Thoracic aorta (tissue), 2 donors: ENCODE measurements around the gene F11R. TPM values are rescaled to one million over a fixed set of nuclear protein-coding genes. Genes with fewer than 3 reads are reported as not detected.

ENCODE experiments used
- ATAC-seq: fragments of 150-250 bp; one replicate; pipeline ENCODE4 v1.8.0; 2017; ENCODE audit warnings: low read depth; ENCODE audit not compliant: insufficient number of reproducible peaks, low FRiP score
- DNase-seq: peaks from one replicate; pipeline ENCODE4 v3.0.0-alpha.2; 2020; ENCODE audit warnings: low spot score
- H3K27ac ChIP-seq, 2 donors: fragments of 200-600 bp; sonication (generic); 1 replicate in 1 of 2; 2 replicates in 1 of 2; pipeline ENCODE4 v1.5.1; 2016; ENCODE audit warnings: mild to moderate bottlenecking in 2 of 2, moderate library complexity in 2 of 2
- H3K27me3 ChIP-seq: fragments of 200-600 bp; sonication (generic); replicated peaks from 2 replicates; pipeline ENCODE4 v1.6.0; 2016; ENCODE audit warnings: mild to moderate bottlenecking; ENCODE audit not compliant: insufficient read depth
- H3K36me3 ChIP-seq: fragments of 200-600 bp; sonication (generic); one replicate; pipeline ENCODE4 v1.5.1; 2016
- H3K4me1 ChIP-seq, 2 donors: fragments of 200-600 bp; sonication (generic); 1 replicate in 1 of 2; 2 replicates in 1 of 2; pipeline versions ENCODE4 v1.5.1 to v1.6.0; 2016; ENCODE audit warnings: low read depth in 2 of 2, mild to moderate bottlenecking in 1 of 2; ENCODE audit not compliant: control insufficient read depth in 1 of 2
- H3K4me3 ChIP-seq: fragments of 200-600 bp; sonication (generic); 2 replicates; pipeline ENCODE4 v1.5.1; 2016; ENCODE audit warnings: mild to moderate bottlenecking
- H3K9me3 ChIP-seq: fragments of 200-600 bp; sonication (generic); 2 replicates; pipeline ENCODE4 v1.5.1; 2016
- total RNA-seq, 2 donors: library from RNA; depleted of rRNA; stranded (reverse); fragments of >200 nt; gene quantifications; one replicate each; pipeline versions ENCODE4 v1.1.0 to v1.2.3, GENCODE V29; 2016
- TF ChIP-seq, protein P1 (sequence below): fragments of 200-600 bp; sonication (generic); IDR thresholded peaks from one replicate; pipeline ENCODE4 v1.5.1; 2019; ENCODE audit warnings: antibody characterized with exemption

The F11R gene
- total RNA-seq, 2 donors from 2014 or later, result 19.1 to 20.7 TPM

DNA sequence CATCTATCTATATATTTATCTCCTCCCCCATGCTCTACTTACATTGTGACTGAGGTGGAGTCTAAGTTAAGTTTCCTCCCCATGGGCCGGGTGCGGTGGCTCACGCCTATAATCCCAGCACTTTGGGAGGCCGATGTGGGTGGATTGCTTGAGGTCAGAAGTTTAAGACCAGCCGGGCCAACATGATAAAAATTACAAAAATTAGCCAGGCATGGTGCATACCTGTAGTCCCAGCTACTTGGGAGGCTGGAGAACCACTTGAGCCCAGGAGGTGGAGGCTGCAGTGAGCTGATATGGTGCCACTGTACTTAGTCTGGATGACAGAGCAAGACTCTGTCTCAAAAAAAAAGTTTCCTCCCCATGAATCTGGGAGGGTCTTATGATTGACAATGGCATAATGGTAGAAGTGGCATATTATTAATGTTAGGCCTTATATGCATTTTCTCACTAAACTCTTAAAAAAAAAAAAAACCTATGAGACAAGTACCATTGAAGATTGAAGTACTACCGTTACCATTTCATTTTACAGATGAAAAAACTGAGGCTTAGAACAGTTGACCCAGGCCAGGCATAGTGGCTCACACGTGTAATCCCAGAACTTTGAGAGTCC, 11.2 kb downstream of the F11R start:
- no peak for DNase-seq
- TF ChIP-seq, protein P1, sequence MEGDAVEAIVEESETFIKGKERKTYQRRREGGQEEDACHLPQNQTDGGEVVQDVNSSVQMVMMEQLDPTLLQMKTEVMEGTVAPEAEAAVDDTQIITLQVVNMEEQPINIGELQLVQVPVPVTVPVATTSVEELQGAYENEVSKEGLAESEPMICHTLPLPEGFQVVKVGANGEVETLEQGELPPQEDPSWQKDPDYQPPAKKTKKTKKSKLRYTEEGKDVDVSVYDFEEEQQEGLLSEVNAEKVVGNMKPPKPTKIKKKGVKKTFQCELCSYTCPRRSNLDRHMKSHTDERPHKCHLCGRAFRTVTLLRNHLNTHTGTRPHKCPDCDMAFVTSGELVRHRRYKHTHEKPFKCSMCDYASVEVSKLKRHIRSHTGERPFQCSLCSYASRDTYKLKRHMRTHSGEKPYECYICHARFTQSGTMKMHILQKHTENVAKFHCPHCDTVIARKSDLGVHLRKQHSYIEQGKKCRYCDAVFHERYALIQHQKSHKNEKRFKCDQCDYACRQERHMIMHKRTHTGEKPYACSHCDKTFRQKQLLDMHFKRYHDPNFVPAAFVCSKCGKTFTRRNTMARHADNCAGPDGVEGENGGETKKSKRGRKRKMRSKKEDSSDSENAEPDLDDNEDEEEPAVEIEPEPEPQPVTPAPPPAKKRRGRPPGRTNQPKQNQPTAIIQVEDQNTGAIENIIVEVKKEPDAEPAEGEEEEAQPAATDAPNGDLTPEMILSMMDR, result no peak
- H3K27me3 ChIP-seq, result no peaks in the 10 kb centered on the region
- no peaks in the 10 kb centered on the region for H3K36me3 ChIP-seq
- no peaks in the 10 kb centered on the region for H3K9me3 ChIP-seq
- no peaks in the 10 kb centered on the region for H3K4me1 ChIP-seq
- ATAC-seq, result no peak
- H3K4me3 ChIP-seq, result no peak overlapping the region
- H3K27ac ChIP-seq, result no peak overlapping the region

DNA sequence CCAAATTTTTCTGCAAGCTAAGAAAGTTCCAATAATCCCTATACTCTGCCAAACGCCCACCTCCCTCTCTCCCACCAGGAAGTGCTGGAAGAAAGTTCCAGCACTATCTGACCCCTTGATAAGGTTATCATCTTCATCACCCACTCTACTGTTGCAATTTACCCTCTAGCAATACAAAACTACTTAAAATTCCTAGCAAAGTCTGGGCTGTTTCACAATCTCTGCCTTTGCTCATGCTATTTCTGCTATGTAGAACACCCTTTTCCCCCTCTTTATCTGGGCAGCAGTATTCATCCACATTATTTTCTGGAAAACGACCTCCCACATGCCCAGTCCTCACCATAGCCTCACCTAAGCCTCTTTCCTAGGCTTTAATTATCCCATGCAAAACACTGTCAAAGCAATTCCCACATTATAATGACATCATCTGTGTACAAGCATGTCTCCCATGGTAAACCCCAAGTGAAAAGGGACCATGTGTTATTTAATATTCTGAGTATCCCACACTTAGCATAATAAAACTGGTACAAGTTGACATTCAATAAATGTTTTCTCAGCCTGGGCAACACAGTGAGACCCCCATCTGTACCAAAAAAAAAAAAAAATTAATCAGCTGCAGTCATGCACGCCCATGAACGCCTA, 12.0 kb downstream of the F11R start:
- TF ChIP-seq, protein P1, result no peak
- H3K27ac ChIP-seq, result no peak overlapping the region
- H3K36me3 ChIP-seq, result no peaks in the 10 kb centered on the region
- no peaks in the 10 kb centered on the region for H3K27me3 ChIP-seq
- no peak for ATAC-seq
- no peak for DNase-seq
- H3K4me1 ChIP-seq, result no peaks in the 10 kb centered on the region
- no peaks in the 10 kb centered on the region for H3K9me3 ChIP-seq
- no peak overlapping the region for H3K4me3 ChIP-seq

DNA sequence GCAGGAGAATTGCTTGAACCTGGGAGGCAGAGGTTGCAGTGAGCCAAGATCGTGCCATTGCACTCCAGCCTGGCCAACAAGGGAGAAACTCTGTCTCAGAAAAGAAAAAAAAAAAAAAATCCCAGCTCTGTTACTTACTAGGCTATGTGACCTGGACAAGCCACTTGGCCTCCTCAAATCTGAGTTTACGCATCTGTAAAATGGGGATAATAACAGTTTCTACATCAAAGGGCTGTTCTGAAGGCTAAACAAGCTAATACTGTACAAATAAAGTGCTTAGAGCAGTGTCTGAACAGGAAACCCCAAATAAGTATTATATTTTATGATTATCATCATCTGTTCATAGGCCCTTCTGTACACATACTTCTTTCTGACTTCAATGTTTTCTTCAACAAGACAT, 13.6 kb downstream of the F11R start:
- H3K4me1 ChIP-seq, result no peaks in the 10 kb centered on the region
- TF ChIP-seq, protein P1, result no peak
- H3K4me3 ChIP-seq, result no peak overlapping the region
- no peaks in the 10 kb centered on the region for H3K36me3 ChIP-seq
- no peak overlapping the region for H3K27ac ChIP-seq
- H3K9me3 ChIP-seq, result no peaks in the 10 kb centered on the region
- no peak for DNase-seq
- no peak for ATAC-seq
- H3K27me3 ChIP-seq, result no peaks in the 10 kb centered on the region

DNA sequence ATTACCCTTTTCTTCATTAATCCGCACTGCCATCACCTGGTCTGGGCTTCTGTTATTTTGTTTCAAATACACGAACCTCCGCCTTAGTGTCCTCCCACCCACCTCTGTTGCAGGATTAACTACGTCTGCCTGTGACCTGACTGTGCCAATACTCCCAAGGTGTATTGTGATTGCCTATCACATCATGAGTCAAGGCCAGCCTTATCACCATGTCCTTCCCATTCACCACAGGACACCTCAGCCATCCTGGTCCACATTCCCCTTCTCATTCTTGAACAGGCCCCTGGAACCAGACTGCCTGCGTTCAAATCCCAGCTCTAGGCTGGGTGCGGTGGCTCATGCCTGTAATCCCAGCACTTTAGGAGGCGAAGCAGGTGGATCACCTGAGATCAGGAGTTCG, 14.4 kb downstream of the F11R start:
- Histone ChIP-seq H3K27me3 (no peaks in the 10 kb centered on the region), H3K36me3 (no peaks in the 10 kb centered on the region), H3K9me3 (no peaks in the 10 kb centered on the region), H3K4me3 (no peak overlapping the region), H3K4me1 (no peaks in the 10 kb centered on the region), H3K27ac (no peak overlapping the region)
- TF ChIP-seq, protein P1, result no peak
- DNase-seq (no peak), ATAC-seq (no peak)

DNA sequence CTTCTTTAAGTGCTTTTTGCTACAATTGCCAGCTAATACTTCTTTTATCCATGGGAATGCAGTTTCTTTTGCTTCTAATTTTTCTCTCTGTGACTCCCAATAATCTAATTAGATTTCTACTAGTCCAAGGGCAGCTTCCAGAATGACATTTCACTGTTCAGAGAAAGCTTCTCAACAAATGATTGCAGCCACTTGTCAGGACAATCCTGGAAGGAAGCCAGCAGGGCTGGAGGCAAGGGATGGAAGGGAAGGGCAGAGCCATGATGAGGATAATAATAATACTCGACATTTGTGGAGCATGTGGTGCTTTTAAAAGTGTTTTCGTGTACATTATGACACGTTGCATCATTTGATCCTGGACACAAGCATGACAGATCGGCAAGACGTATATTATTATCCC, 19.4 kb downstream of the F11R start:
- Histone ChIP-seq H3K36me3 (peaks cover 4% of the 10 kb centered on the region), H3K27ac (no peak overlapping the region), H3K4me1 (no peaks in the 10 kb centered on the region), H3K9me3 (no peaks in the 10 kb centered on the region), H3K4me3 (no peak overlapping the region), H3K27me3 (no peaks in the 10 kb centered on the region)
- no peak for DNase-seq
- ATAC-seq, result no peak
- TF ChIP-seq, protein P1, result no peak
